AG04450 (cell line): ENCODE measurements around the gene MED12L. TPM values are rescaled to one million over a fixed set of nuclear protein-coding genes. Genes with fewer than 3 reads are reported as not detected.

Experiments
- CTCF ChIA-PET: fragments of 300-600, 350-600 bp; formaldehyde crosslinking; extraction: SDS; loops from one replicate; lab custom pipeline; 2022; ENCODE audit warnings: antibody characterized with exemption, inconsistent platforms; lab: Charles Lee
- POLR2A ChIA-PET: fragments of 350-600 bp; formaldehyde crosslinking; extraction: SDS; loops from one replicate; lab custom pipeline; 2021; ENCODE audit warnings: antibody characterized with exemption, inconsistent platforms; lab: Yijun Ruan, JAX
- DNase-seq: peaks from one replicate; pipeline ENCODE4 v3.0.0-alpha.2; 2011; ENCODE audit warnings: low read depth, low spot score
- H3K27ac ChIP-seq: one replicate; pipeline ENCODE4 v1.5.1; 2012; ENCODE audit warnings: low read depth, low read length, control low read depth
- H3K27me3 ChIP-seq: one replicate; pipeline ENCODE4 v1.6.0; 2012; ENCODE audit warnings: low read length; ENCODE audit not compliant: control insufficient read depth, insufficient read depth
- H3K4me3 ChIP-seq: 2 replicates; pipeline ENCODE4 v1.5.1; 2011; ENCODE audit warnings: mild to moderate bottlenecking, low read depth, low read length, control low read depth
- H3K9me3 ChIP-seq: 2 replicates; pipeline ENCODE4 v1.5.1; 2012; ENCODE audit warnings: low read length; ENCODE audit not compliant: control insufficient read depth, insufficient read depth
- polyA plus RNA-seq: library from polyadenylated mRNA; depleted of rRNA; stranded (reverse); fragments of >200 nt; gene quantifications from 2 replicates; pipeline ENCODE4 v1.2.3, GENCODE V29; 2011
- TF ChIP-seq, protein P1 (sequence below): IDR thresholded peaks from 2 replicates; pipeline ENCODE4 v1.5.1; 2011; ENCODE audit warnings: low read depth, low read length, control low read depth, inconsistent platforms

MED12L gene
- polyA plus RNA-seq, 1 experiment, result 0.26 TPM

DNA sequence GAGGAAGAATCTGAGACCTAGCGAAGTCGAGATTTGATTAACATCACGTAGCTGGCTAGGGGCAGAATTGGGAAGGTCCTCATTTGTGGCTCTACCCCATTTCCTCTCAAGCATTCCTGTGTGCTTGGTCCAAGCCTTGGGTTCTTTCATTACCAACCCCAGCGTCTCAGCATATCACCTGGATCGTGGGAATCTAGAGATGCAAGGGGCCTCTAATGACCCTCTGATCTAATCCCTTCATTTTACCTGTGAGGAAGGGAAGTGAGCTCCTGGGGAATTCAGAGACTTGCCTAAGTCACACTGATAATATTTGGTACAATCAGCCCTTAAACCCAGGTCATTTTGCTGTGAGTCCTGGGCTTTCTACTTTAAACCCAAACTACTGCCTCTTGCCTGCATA, 229.1 kb downstream of the MED12L start:
- H3K27ac ChIP-seq, result no peak overlapping the region
- CTCF ChIA-PET, result interaction anchor here (1.3 kb wide), 1 partner anchor 13 kb away, joined by 6 read pairs; no protein-coding TSS in a partner anchor
- POLR2A ChIA-PET, result no interaction called here
- TF ChIP-seq, protein P1, sequence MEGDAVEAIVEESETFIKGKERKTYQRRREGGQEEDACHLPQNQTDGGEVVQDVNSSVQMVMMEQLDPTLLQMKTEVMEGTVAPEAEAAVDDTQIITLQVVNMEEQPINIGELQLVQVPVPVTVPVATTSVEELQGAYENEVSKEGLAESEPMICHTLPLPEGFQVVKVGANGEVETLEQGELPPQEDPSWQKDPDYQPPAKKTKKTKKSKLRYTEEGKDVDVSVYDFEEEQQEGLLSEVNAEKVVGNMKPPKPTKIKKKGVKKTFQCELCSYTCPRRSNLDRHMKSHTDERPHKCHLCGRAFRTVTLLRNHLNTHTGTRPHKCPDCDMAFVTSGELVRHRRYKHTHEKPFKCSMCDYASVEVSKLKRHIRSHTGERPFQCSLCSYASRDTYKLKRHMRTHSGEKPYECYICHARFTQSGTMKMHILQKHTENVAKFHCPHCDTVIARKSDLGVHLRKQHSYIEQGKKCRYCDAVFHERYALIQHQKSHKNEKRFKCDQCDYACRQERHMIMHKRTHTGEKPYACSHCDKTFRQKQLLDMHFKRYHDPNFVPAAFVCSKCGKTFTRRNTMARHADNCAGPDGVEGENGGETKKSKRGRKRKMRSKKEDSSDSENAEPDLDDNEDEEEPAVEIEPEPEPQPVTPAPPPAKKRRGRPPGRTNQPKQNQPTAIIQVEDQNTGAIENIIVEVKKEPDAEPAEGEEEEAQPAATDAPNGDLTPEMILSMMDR, result no peak
- no peak for DNase-seq
- H3K4me3 ChIP-seq, result no peak overlapping the region
- H3K27me3 ChIP-seq, result no peaks in the 10 kb centered on the region
- H3K9me3 ChIP-seq, result peaks cover 5% of the 10 kb centered on the region; the same call in 1 of the 2 replicates

DNA sequence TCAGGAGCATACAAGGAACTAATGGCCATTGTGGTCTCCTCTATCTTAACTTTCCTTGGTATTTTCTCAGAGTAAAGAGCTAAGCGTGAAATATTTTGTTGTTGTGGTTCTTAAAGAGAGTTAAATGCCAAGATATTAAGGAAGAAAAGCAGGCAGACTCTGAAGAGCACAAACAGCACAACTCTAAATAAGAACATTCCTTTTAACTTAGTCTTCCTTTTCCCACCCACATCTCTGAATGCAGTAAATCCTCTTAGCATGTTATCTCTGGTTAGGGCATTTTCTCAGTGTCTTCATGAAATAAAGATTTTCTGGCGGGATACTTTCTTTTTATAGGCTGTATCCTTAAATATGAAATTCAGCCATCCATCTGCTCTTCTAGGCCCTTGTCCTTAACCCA, 229.7 kb downstream of the MED12L start:
- DNase-seq, result no peak
- ChIA-PET POLR2A (no interaction called here), CTCF (interaction anchor here (1.3 kb wide), 1 partner anchor 13 kb away, joined by 6 read pairs; no protein-coding TSS in a partner anchor)
- Histone ChIP-seq H3K9me3 (peaks cover 5% of the 10 kb centered on the region; the same call in 1 of the 2 replicates), H3K4me3 (no peak overlapping the region), H3K27me3 (no peaks in the 10 kb centered on the region), H3K27ac (no peak overlapping the region)
- TF ChIP-seq, protein P1, result no peak

DNA sequence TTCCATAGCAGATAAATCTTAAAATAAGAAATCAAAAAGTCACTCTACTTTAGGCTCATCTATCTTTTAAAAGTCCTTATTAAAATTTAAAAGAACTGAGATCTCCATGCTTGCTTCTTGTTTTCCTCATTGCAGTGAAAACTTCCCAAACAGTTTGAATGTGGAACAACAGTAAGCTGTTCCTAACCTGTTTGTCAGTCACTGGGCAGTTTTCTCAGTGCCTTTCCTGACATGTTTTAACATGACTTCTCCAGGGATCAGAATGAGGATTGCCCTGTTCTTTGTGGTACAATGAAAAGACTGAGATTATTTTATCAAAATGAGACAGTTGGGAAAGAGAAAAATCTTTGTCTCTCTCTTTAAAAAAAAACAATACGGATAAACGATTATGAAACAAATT, 230.4 kb downstream of the MED12L start:
- no peaks in the 10 kb centered on the region for H3K27me3 ChIP-seq
- POLR2A ChIA-PET, result interaction anchor here (0.6 kb wide), 1 partner anchor 394 kb away, joined by 3 read pairs; no protein-coding TSS in a partner anchor
- no peak overlapping the region for H3K27ac ChIP-seq
- TF ChIP-seq, protein P1, result no peak
- DNase-seq, result no peak
- CTCF ChIA-PET, result no interaction called here
- H3K9me3 ChIP-seq, result peaks cover 5% of the 10 kb centered on the region; the same call in 1 of the 2 replicates
- no peak overlapping the region for H3K4me3 ChIP-seq

DNA sequence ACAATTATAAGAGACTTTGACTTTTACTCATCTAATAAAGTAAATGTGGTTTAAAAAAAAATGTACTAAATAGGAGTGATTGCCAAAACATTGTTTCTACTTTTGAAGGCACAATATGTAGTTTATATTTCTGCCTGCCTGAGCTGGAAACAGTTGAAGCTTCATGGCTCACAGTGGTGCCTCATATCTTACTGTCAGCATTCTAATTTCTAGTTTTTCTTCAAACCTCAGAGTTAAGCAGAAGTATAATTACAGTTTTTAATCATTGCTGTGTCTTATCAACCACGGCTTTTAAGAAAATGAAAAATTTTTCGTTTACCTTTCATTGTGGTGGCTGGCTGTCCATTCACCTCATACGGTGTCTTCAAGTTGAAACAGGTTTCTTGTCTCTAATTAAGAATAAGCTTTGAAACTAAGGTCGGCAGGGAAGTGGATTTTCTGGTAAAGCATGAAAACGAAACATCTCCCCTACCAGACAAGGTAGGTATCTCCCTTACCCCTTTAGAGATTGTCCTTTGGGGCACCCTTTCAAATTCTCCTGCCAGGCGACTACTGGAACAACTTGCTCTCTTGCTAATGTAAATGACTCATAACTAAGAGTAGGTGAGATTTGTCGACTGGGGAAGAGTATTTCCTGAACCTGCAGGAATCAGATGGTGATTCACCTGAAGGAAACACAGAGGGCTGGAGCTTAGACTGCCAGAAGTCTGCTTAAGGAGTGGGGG, 231.0 kb downstream of the MED12L start, which contains the start of gene GPR87:
GPR87 (minus strand) TSS at position 554 of the 725 bp plus-strand sequence. CDS start 16,720 bp downstream, outside the sequence.
- no peak for DNase-seq
- TF ChIP-seq, protein P1, result no peak
- ChIA-PET POLR2A (interaction anchor here (0.6 kb wide), 1 partner anchor 394 kb away, joined by 3 read pairs; no protein-coding TSS in a partner anchor), CTCF (interaction anchor here (0.6 kb wide), 1 partner anchor 107 kb away, joined by 5 read pairs; no protein-coding TSS in a partner anchor)
- Histone ChIP-seq H3K4me3 (no peak within 1 kb of the TSS), H3K27me3 (no peaks in the 10 kb centered on the region), H3K9me3 (peaks cover 5% of the 10 kb centered on the region; the same call in 1 of the 2 replicates), H3K27ac (no peak within 1 kb of the TSS)

DNA sequence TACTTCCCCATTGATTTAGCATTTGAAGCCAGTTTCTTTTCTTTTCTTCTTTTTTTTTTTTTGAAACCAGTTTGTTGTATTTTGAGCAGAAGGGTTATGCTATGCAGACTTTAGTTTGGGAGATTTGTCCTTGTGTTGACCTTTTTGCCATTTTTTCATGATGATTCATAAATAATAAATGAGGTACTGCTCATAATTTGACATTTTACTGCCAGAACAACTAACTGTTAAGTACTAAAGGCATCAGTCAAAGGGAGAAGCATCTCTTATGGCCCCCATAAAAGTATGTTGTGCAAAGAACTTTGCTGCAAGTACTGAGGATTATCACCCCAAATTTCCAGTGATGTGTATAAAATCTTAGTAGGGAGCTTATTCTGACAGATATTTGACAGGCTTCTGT, 232.8 kb downstream of the MED12L start:
- TF ChIP-seq, protein P1, result no peak
- peaks cover 5% of the 10 kb centered on the region; the same call in 1 of the 2 replicates for H3K9me3 ChIP-seq
- H3K27me3 ChIP-seq, result no peaks in the 10 kb centered on the region
- CTCF ChIA-PET, result interaction anchor here (1.7 kb wide), 1 partner anchor 10 kb away, joined by 11 read pairs; no protein-coding TSS in a partner anchor
- H3K27ac ChIP-seq, result no peak overlapping the region
- no peak overlapping the region for H3K4me3 ChIP-seq
- POLR2A ChIA-PET, result no interaction called here
- DNase-seq, result no peak
